Measurements from ENCODE around the gene RNF103. TPM values are rescaled to one million over a fixed set of nuclear protein-coding genes. Genes with fewer than 3 reads are reported as not detected.

The RNF103 gene
- total RNA-seq, 1 experiment from 2014 or later: 24.5 TPM

GRCh38 chr2:86570059-86570458 lies 53.6 kb downstream of the RNF103 start:
- no peak overlapping the region for H2AFZ ChIP-seq
- no peaks in the 10 kb centered on the region for H3K27me3 ChIP-seq (ENCODE audit: insufficient read depth, low read depth)
- H3K79me2 ChIP-seq (ENCODE audit: low read depth): no peaks in the 10 kb centered on the region
- no peaks in the 10 kb centered on the region for H3K9me2 ChIP-seq (ENCODE audit: insufficient read depth)
- H3K4me3 ChIP-seq: no peak overlapping the region
- H4K20me1 ChIP-seq (ENCODE audit: insufficient read depth): no peaks in the 10 kb centered on the region
- POLR2A ChIA-PET (ENCODE audit: unreplicated experiment): no interaction called here
- H3K4me1 ChIP-seq (replicated peaks; ENCODE audit: insufficient read depth): no peaks in the 10 kb centered on the region
- CTCF ChIA-PET: no interaction called here
- no peak overlapping the region for H3K27ac ChIP-seq
- no peaks in the 10 kb centered on the region for H3K9me3 ChIP-seq (ENCODE audit: insufficient read depth, low read depth)
- DNase-seq: peak in 1 of 2 experiments; percentile 65
- TF ChIP-seq EZH2 (IDR thresholded peaks at IDR 0.05; ENCODE audit: low read depth): no peak
- no peak for TF ChIP-seq CTCF (conservative IDR thresholded peaks at IDR 0.05)
- BruUV-seq (replicated peaks): no TSS peak
- H3K4me2 ChIP-seq: no peak overlapping the region
- no peaks in the 10 kb centered on the region; the same call in 1 of the 2 replicates for H3F3A ChIP-seq (ENCODE audit: insufficient read depth, low read depth)
- intact Hi-C loops (cut with micrococcal nuclease; ENCODE audit: unreplicated experiment): no loop called here
- no peaks in the 10 kb centered on the region for H3K36me3 ChIP-seq (ENCODE audit: low read depth)

GRCh38 chr2:86566821-86567190 lies 56.9 kb downstream of the RNF103 start:
- intact Hi-C loops (cut with micrococcal nuclease; ENCODE audit: unreplicated experiment): no loop called here
- no peaks in the 10 kb centered on the region; the same call in 1 of the 2 replicates for H3K9me3 ChIP-seq (ENCODE audit: insufficient read depth, low read depth)
- no peaks in the 10 kb centered on the region for H3K36me3 ChIP-seq (ENCODE audit: low read depth)
- no peaks in the 10 kb centered on the region; the same call in 1 of the 2 replicates for H4K20me1 ChIP-seq (ENCODE audit: insufficient read depth)
- no peak overlapping the region for H3K4me2 ChIP-seq
- TF ChIP-seq EZH2 (IDR thresholded peaks at IDR 0.05; ENCODE audit: low read depth) (no peak), CTCF (conservative IDR thresholded peaks at IDR 0.05) (no peak)
- BruUV-seq (replicated peaks): no TSS peak
- peaks cover 11% of the 10 kb centered on the region for H3K4me1 ChIP-seq (replicated peaks; ENCODE audit: insufficient read depth)
- H3K79me2 ChIP-seq (ENCODE audit: low read depth): peaks cover 10% of the 10 kb centered on the region
- no peaks in the 10 kb centered on the region for H3K9me2 ChIP-seq (ENCODE audit: insufficient read depth)
- H3K27ac ChIP-seq: no peak overlapping the region
- H2AFZ ChIP-seq: no peak overlapping the region
- H3F3A ChIP-seq (ENCODE audit: insufficient read depth, low read depth): no peaks in the 10 kb centered on the region; the same call in 1 of the 2 replicates
- ChIA-PET POLR2A (ENCODE audit: unreplicated experiment) (no interaction called here), CTCF (no interaction called here)
- no peak overlapping the region for H3K4me3 ChIP-seq
- no peak for DNase-seq
- H3K27me3 ChIP-seq (ENCODE audit: insufficient read depth, low read depth): no peaks in the 10 kb centered on the region

- Histone ChIP-seq H3K9me3 (ENCODE audit: insufficient read depth, low read depth) (no peaks in the 10 kb centered on the region; the same call in 1 of the 2 replicates), H4K20me1 (ENCODE audit: insufficient read depth) (no peaks in the 10 kb centered on the region; the same call in 1 of the 2 replicates), H2AFZ (no peak overlapping the region), H3K36me3 (ENCODE audit: low read depth) (no peaks in the 10 kb centered on the region), H3K4me1 (replicated peaks; ENCODE audit: insufficient read depth) (peaks cover 14% of the 10 kb centered on the region), H3K4me3 (no peak overlapping the region), H3K9me2 (ENCODE audit: insufficient read depth) (no peaks in the 10 kb centered on the region), H3K27me3 (ENCODE audit: insufficient read depth, low read depth) (no peaks in the 10 kb centered on the region), H3K27ac (no peak overlapping the region), H3F3A (ENCODE audit: insufficient read depth, low read depth) (no peaks in the 10 kb centered on the region; the same call in 1 of the 2 replicates), H3K4me2 (no peak overlapping the region), H3K79me2 (ENCODE audit: low read depth) (peaks cover 15% of the 10 kb centered on the region)
- ChIA-PET POLR2A (ENCODE audit: unreplicated experiment) (no interaction called here), CTCF (no interaction called here)
- TF ChIP-seq EZH2 (IDR thresholded peaks at IDR 0.05; ENCODE audit: low read depth): no peak
- TF ChIP-seq CTCF (conservative IDR thresholded peaks at IDR 0.05): no peak
- intact Hi-C loops (cut with micrococcal nuclease; ENCODE audit: unreplicated experiment): no loop called here
- BruUV-seq (replicated peaks): no TSS peak
- no peak for DNase-seq
Measured at GRCh38 chr2:86566158-86566820, 57.4 kb downstream of the RNF103 start.

Measured in PC-9 (cell line).